ENCODE data around the gene ANKRD49. TPM values are rescaled to one million over a fixed set of nuclear protein-coding genes. Genes with fewer than 3 reads are reported as not detected.

ANKRD49 gene
- total and polyA plus RNA-seq, 10 of the 15 experiments (the other 5 are each of a cell fraction or from before 2014, with no cell fraction given) = 19.2 to 46.6 (median 33.6) TPM

- TF ChIP-seq RCOR1 (conservative IDR thresholded peaks at IDR 0.05; ENCODE audit: low read depth, low read length) (0 out of 2 replicates have a peak, but pooled peaks have one; percentile 16), NFIC (IDR thresholded peaks at IDR 0.05; ENCODE audit: low read depth, low read length) (no peak), EGR1 (IDR thresholded peaks at IDR 0.05; ENCODE audit: borderline replicate concordance in 1 of 2, low read depth in 2 of 2, low read length in 2 of 2) (peak in 1 of 2 experiments; percentile 83; a peak in 2 of 3 replicates), JUND (IDR thresholded peaks at IDR 0.05; ENCODE audit: low read depth, low read length) (no peak), RB1 (IDR thresholded peaks at IDR 0.05; ENCODE audit: borderline replicate concordance) (peak; percentile 22; the same call in 1 of the 2 replicates), E4F1 (IDR thresholded peaks at IDR 0.05; ENCODE audit: borderline replicate concordance, partially characterized antibody) (peak; percentile 30), PML (IDR thresholded peaks at IDR 0.05; ENCODE audit: low read length) (no peak), TARDBP (IDR thresholded peaks at IDR 0.05; ENCODE audit: borderline replicate concordance) (no peak), RELB (IDR thresholded peaks at IDR 0.05; ENCODE audit: low read depth) (peak; percentile 64), ZBTB4 (CRISPR knock-in tag; IDR thresholded peaks at IDR 0.05) (no peak), ZNF24 (IDR thresholded peaks at IDR 0.05) (0 out of 2 replicates have a peak, but pooled peaks have one; percentile 24), NFXL1 (IDR thresholded peaks at IDR 0.05; ENCODE audit: borderline replicate concordance) (peak; percentile 60; the same call in 1 of the 2 replicates), MAX (IDR thresholded peaks at IDR 0.05; ENCODE audit: low read depth, low read length) (no peak; the same call in none of the 2 replicates), HSF1 (IDR thresholded peaks at IDR 0.05; ENCODE audit: low read depth, low read length) (no peak), DPF2 (IDR thresholded peaks at IDR 0.05) (peak; percentile 65), POLR2A (IDR thresholded peaks at IDR 0.05; ENCODE audit: low read depth, low read length) (peak; percentile 80), MEF2A (IDR thresholded peaks at IDR 0.05; ENCODE audit: insufficient read depth, low read depth, low read length) (no peak)
Measured at GRCh38 chr11:94543695-94544645, 50.2 kb downstream of the ANKRD49 start, which contains the start of gene FUT4 (continued).

Measured in GM12878 (cell line).